UCSD-AML1 (cell line): ENCODE results near the gene TMPRSS13.
A peak's percentile ranks its signal among the peaks of the same experiment; 100 is the strongest.
"Not testable (repeated sequence)": the region's sequence is repeated elsewhere in the genome, so short reads cannot be mapped to it uniquely, and the experiment has no call there.

ENCODE experiments used
- DNase-seq: peaks from one replicate; lab custom pipeline; 2025; ENCODE audit not compliant: unreplicated experiment; lab: John Stamatoyannopoulos, UW

The TMPRSS13 gene

GRCh38 chr11:117874253-117874909, 54.8 kb downstream of the TMPRSS13 start:
- peak; percentile 60 for DNase-seq

- no peak for DNase-seq
These were observed 55.4 kb downstream of the TMPRSS13 start for GRCh38 chr11:117873828-117874125.

- DNase-seq = no peak
These were observed 56.0 kb downstream of the TMPRSS13 start for GRCh38 chr11:117872975-117873827.

GRCh38 chr11:117872420-117872961, 56.7 kb downstream of the TMPRSS13 start:
- DNase-seq = no peak

GRCh38 chr11:117871784-117872183, 57.4 kb downstream of the TMPRSS13 start:
- no peak for DNase-seq

- no peak for DNase-seq
These were observed 58.0 kb downstream of the TMPRSS13 start for GRCh38 chr11:117871160-117871559.

- DNase-seq = no peak
These were observed 58.9 kb downstream of the TMPRSS13 start for GRCh38 chr11:117870103-117870952.

GRCh38 chr11:117869604-117870003, 59.6 kb downstream of the TMPRSS13 start:
- DNase-seq = no peak

- no peak for DNase-seq
These were observed 60.2 kb downstream of the TMPRSS13 start for GRCh38 chr11:117868815-117869561.

GRCh38 chr11:117868088-117868487, 61.1 kb downstream of the TMPRSS13 start:
- no peak for DNase-seq

GRCh38 chr11:117866526-117866925, 62.7 kb downstream of the TMPRSS13 start:
- no peak for DNase-seq

GRCh38 chr11:117865546-117865945, 63.7 kb downstream of the TMPRSS13 start:
- DNase-seq = not testable (repeated sequence)

- DNase-seq = no peak
These were observed 65.8 kb downstream of the TMPRSS13 start for GRCh38 chr11:117863383-117863782.

GRCh38 chr11:117862753-117863152, 66.4 kb downstream of the TMPRSS13 start:
- DNase-seq = no peak

- no peak for DNase-seq
These were observed 67.0 kb downstream of the TMPRSS13 start for GRCh38 chr11:117862019-117862725.

- DNase-seq = peak; percentile 66
These were observed 67.8 kb downstream of the TMPRSS13 start for GRCh38 chr11:117861151-117862018.

- no peak for DNase-seq
These were observed 69.1 kb downstream of the TMPRSS13 start for GRCh38 chr11:117860139-117860538.

GRCh38 chr11:117859488-117860112, 69.6 kb downstream of the TMPRSS13 start:
- DNase-seq = no peak

GRCh38 chr11:117859061-117859460, 70.1 kb downstream of the TMPRSS13 start:
- DNase-seq = no peak
